Natural killer cell (primary cell): ENCODE measurements around the gene SLC12A9. TPM values are rescaled to one million over a fixed set of nuclear protein-coding genes. Genes with fewer than 3 reads are reported as not detected.
A peak's percentile ranks its signal among the peaks of the same experiment; 100 is the strongest.

Source experiments
- ATAC-seq, 3 donors: fragments of 150-1000 bp in 2 of 3; fragments of 200-7000 bp in 1 of 3; cut with Tn5 transposase; 1 replicate in 1 of 3; 2 replicates in 2 of 3; pipeline ENCODE4 v1.10.0; 2021; ENCODE audit warnings: mild to moderate bottlenecking in 2 of 3, moderate library complexity in 2 of 3
- DNase-seq, 2 donors: peaks; one replicate each; pipeline versions ENCODE4 v3.0.0 to v3.0.0-alpha.2; 2013 to 2021; ENCODE audit warnings: mixed read lengths in 1 of 2
- H3K27ac ChIP-seq: one replicate; pipeline ENCODE4 v1.5.1; 2013; ENCODE audit warnings: mild to moderate bottlenecking, low read length
- H3K27me3 ChIP-seq: one replicate; pipeline ENCODE4 v1.6.1; 2013; ENCODE audit warnings: low read length; ENCODE audit not compliant: control insufficient read depth, insufficient read depth
- H3K36me3 ChIP-seq: one replicate; pipeline ENCODE4 v1.6.1; 2013; ENCODE audit warnings: low read length; ENCODE audit not compliant: control insufficient read depth, insufficient read depth
- H3K4me1 ChIP-seq: one replicate; pipeline ENCODE4 v1.6.1; 2013; ENCODE audit warnings: low read length; ENCODE audit not compliant: control insufficient read depth, insufficient read depth
- H3K4me3 ChIP-seq: one replicate; pipeline ENCODE4 v1.5.1; 2013; ENCODE audit warnings: low read length
- H3K9me3 ChIP-seq: one replicate; pipeline ENCODE4 v1.6.1; 2013; ENCODE audit warnings: low read length; ENCODE audit not compliant: control insufficient read depth, insufficient read depth
- H3K27ac Mint-ChIP-seq, 2 donors: one replicate each; pipeline ENCODE4 v1.8.0; 2022; ENCODE audit warnings: mild to moderate bottlenecking in 2 of 2, mixed read lengths in 2 of 2, moderate library complexity in 1 of 2
- H3K27me3 Mint-ChIP-seq, 2 donors: one replicate each; pipeline ENCODE4 v1.8.0; 2022; ENCODE audit warnings: low read depth in 2 of 2, mixed read lengths in 2 of 2
- H3K36me3 Mint-ChIP-seq: one replicate; pipeline ENCODE4 v1.8.0; 2022; ENCODE audit warnings: mixed read lengths
- H3K4me1 Mint-ChIP-seq, 2 donors: one replicate each; pipeline ENCODE4 v1.8.0; 2022; ENCODE audit warnings: mixed read lengths in 2 of 2
- H3K4me3 Mint-ChIP-seq: one replicate; pipeline ENCODE4 v1.8.0; 2022; ENCODE audit warnings: mild to moderate bottlenecking, moderate library complexity, mixed read lengths
- H3K9me3 Mint-ChIP-seq, 2 donors: one replicate each; pipeline ENCODE4 v1.8.0; 2022; ENCODE audit warnings: mixed read lengths in 2 of 2
- CTCF ChIP-seq: fragments of 200-600 bp; IDR thresholded peaks from one replicate; pipeline ENCODE4 v1.8.0; 2022; ENCODE audit warnings: antibody characterized with exemption
- whole genome bisulfite sequencing: methylation state at CpG from one replicate; pipeline ENCODE4 v1.1.7; 2013; ENCODE audit warnings: missing lambda C conversion rate; ENCODE audit not compliant: insufficient coverage; 5-methylcytosine and 5-hydroxymethylcytosine counted together
- intact Hi-C: fragments of 100-400 bp; cut with micrococcal nuclease; formaldehyde crosslinking; loops from one replicate; pipeline ENCODE4 v1.14.2; 2022
- total RNA-seq, 4 donors: library from RNA; stranded (reverse); fragments of 120-200 nt in 1 of 4; gene quantifications; one replicate each; pipeline versions ENCODE4 v1.2.3 to v1.2.4, GENCODE V29; 2013 to 2022

SLC12A9 gene
- total RNA-seq, 3 donors from 2014 or later (not counting 1 experiment from before 2014, with no cell fraction given), result 35.0 to 44.2 (median 38.1) TPM

- H3K9me3 Mint-ChIP-seq, result no peaks in the 10 kb centered on the region
- peak; percentile 28 to 53 (median 32) for ATAC-seq
- intact Hi-C loops, result no loop called here
- no peak within 1 kb of the TSS for H3K27ac Mint-ChIP-seq
- 4% methylated on average over 37 of the region's 42 CpGs for WGBS
- H3K27me3 Mint-ChIP-seq, result peaks cover 0 to 9% of the 10 kb centered on the region in 2 donors
- Histone ChIP-seq H3K36me3 (peaks cover 12% of the 10 kb centered on the region), H3K27ac (peak within 1 kb of the TSS; percentile 49), H3K4me1 (peaks cover 20% of the 10 kb centered on the region), H3K4me3 (peak within 1 kb of the TSS; percentile 43), H3K27me3 (peaks cover 9% of the 10 kb centered on the region), H3K9me3 (no peaks in the 10 kb centered on the region)
- peaks cover 0 to 11% of the 10 kb centered on the region in 2 donors for H3K4me1 Mint-ChIP-seq
- peak in 1 of 2 donors; percentile 53 for DNase-seq
- H3K36me3 Mint-ChIP-seq, result no peaks in the 10 kb centered on the region
- peak within 1 kb of the TSS; percentile 31 for H3K4me3 Mint-ChIP-seq
- no peak for TF ChIP-seq CTCF
These were observed 14.7 kb downstream of the SLC12A9 start, which contains the start of gene TRIP6 for GRCh38 chr7:100867040-100867775. Gene TRIP6, plus strand, starts transcription at chr7:100867387. Its CDS starts 111 bp downstream, at chr7:100867498.

GRCh38 chr7:100867776-100868485 is 15.4 kb downstream of the SLC12A9 start:
- no peak overlapping the region for H3K4me3 Mint-ChIP-seq
- intact Hi-C loops, result no loop called here
- no peaks in the 10 kb centered on the region for H3K36me3 Mint-ChIP-seq
- H3K27ac Mint-ChIP-seq, result no peak overlapping the region
- Histone ChIP-seq H3K4me1 (peaks cover 20% of the 10 kb centered on the region), H3K27ac (peak overlapping the region; percentile 49), H3K36me3 (peaks cover 8% of the 10 kb centered on the region), H3K4me3 (peak overlapping the region; percentile 43), H3K9me3 (no peaks in the 10 kb centered on the region), H3K27me3 (peaks cover 9% of the 10 kb centered on the region)
- ATAC-seq (no peak), DNase-seq (no peak)
- H3K27me3 Mint-ChIP-seq, result peaks cover 0 to 9% of the 10 kb centered on the region in 2 donors
- no peaks in the 10 kb centered on the region for H3K9me3 Mint-ChIP-seq
- TF ChIP-seq CTCF, result no peak
- WGBS, result 43% methylated on average over 26 of the region's 27 CpGs
- peaks cover 0 to 11% of the 10 kb centered on the region in 2 donors for H3K4me1 Mint-ChIP-seq

- 87% methylated on average over 10 of the region's 10 CpGs for WGBS
- no peaks in the 10 kb centered on the region for H3K9me3 ChIP-seq
- H3K36me3 ChIP-seq, result peaks cover 7% of the 10 kb centered on the region
- intact Hi-C loops, result loop anchor here (2.0 kb wide), 1 partner anchor 15 kb away; the partner anchor contains the start of gene UFSP1
- Mint-ChIP-seq H3K27ac (peak overlapping the region; percentile 90 to 99), H3K4me3 (peak overlapping the region; percentile 31), H3K36me3 (no peaks in the 10 kb centered on the region), H3K27me3 (no peaks in the 10 kb centered on the region), H3K9me3 (peaks cover 0 to 2% of the 10 kb centered on the region in 2 donors), H3K4me1 (peaks cover 27 to 34% of the 10 kb centered on the region in 2 donors)
- ATAC-seq (no peak), DNase-seq (peak in 1 of 2 donors; percentile 20)
- peaks cover 28% of the 10 kb centered on the region for H3K4me1 ChIP-seq
- H3K27ac ChIP-seq, result peak overlapping the region; percentile 91
- H3K27me3 ChIP-seq, result no peaks in the 10 kb centered on the region
- no peak for TF ChIP-seq CTCF
- H3K4me3 ChIP-seq, result no peak overlapping the region
These were observed 21.2 kb downstream of the SLC12A9 start for GRCh38 chr7:100873599-100874299.
